Caco-2 (cell line): ENCODE results near the gene STAG1. TPM values are rescaled to one million over a fixed set of nuclear protein-coding genes. Genes with fewer than 3 reads are reported as not detected.

Source experiments
- BruUV-seq: library from RNA; stranded (reverse); fragments of 400-500 nt; replicated peaks from 2 replicates; lab custom pipeline; 2021; lab: Mats Ljungman, UMichigan
- CTCF ChIA-PET: fragments of 300-600 bp; sonication (Branson Sonifier 250); formaldehyde crosslinking; loops from one replicate; lab custom pipeline; 2022; ENCODE audit warnings: antibody characterized with exemption; lab: Charles Lee
- POLR2A ChIA-PET: fragments of 300-600 bp; sonication (Branson Sonifier 250); formaldehyde crosslinking; loops from one replicate; lab custom pipeline; 2022; ENCODE audit warnings: antibody characterized with exemption; lab: Charles Lee
- DNase-seq, 2 experiments: peaks; one replicate each; pipeline versions ENCODE4 v3.0.0 to v3.0.0-alpha.2; 2020 to 2022
- H3K27me3 ChIP-seq: replicated peaks from 2 replicates; pipeline ENCODE4 v1.6.0; 2011; ENCODE audit warnings: low read length; ENCODE audit not compliant: control insufficient read depth, insufficient read depth
- H3K36me3 ChIP-seq: 2 replicates; pipeline ENCODE4 v1.5.1; 2011; ENCODE audit warnings: low read length; ENCODE audit not compliant: control insufficient read depth, insufficient read depth
- H3K4me1 ChIP-seq: fragments of 250-450 bp; sonication (Bioruptor Pico); 2 replicates; pipeline ENCODE4 v1.5.1; 2020; ENCODE audit warnings: mild to moderate bottlenecking
- H3K4me3 ChIP-seq: 2 replicates; pipeline ENCODE4 v1.5.1; 2011; ENCODE audit warnings: low read depth, mild to moderate bottlenecking, control low read depth, low read length
- H3K9me3 ChIP-seq: fragments of 250-450 bp; sonication (Bioruptor Pico); 2 replicates; pipeline ENCODE4 v1.5.1; 2020; ENCODE audit warnings: mild to moderate bottlenecking, moderate library complexity
- H3K27ac Mint-ChIP-seq: one replicate; pipeline ENCODE4 v1.8.0; 2022; ENCODE audit warnings: mixed read lengths; ENCODE audit not compliant: unreplicated experiment
- H3K27me3 Mint-ChIP-seq: one replicate; pipeline ENCODE4 v1.8.0; 2022; ENCODE audit warnings: mixed read lengths; ENCODE audit not compliant: insufficient read depth, unreplicated experiment
- H3K36me3 Mint-ChIP-seq: one replicate; pipeline ENCODE4 v1.8.0; 2022; ENCODE audit warnings: mild to moderate bottlenecking, mixed read lengths; ENCODE audit not compliant: insufficient read depth, unreplicated experiment
- H3K4me1 Mint-ChIP-seq: one replicate; pipeline ENCODE4 v1.8.0; 2022; ENCODE audit warnings: low read depth, mixed read lengths; ENCODE audit not compliant: unreplicated experiment
- H3K4me3 Mint-ChIP-seq: one replicate; pipeline ENCODE4 v1.8.0; 2022; ENCODE audit warnings: mild to moderate bottlenecking, moderate library complexity, mixed read lengths; ENCODE audit not compliant: unreplicated experiment
- H3K9me3 Mint-ChIP-seq: one replicate; pipeline ENCODE4 v1.8.0; 2022; ENCODE audit warnings: mixed read lengths; ENCODE audit not compliant: unreplicated experiment
- CTCF ChIP-seq, 2 experiments: fragments of 200-600 bp in 1 of 2; IDR thresholded peaks; 1 replicate in 1 of 2; 2 replicates in 1 of 2; pipeline versions ENCODE4 v1.5.1 to v1.8.0; 2011 to 2022; ENCODE audit warnings: antibody characterized with exemption in 1 of 2, control low read depth in 1 of 2, inconsistent platforms in 1 of 2, low read depth in 1 of 2, low read length in 1 of 2, mild to moderate bottlenecking in 1 of 2, moderate library complexity in 1 of 2; ENCODE audit not compliant: insufficient read depth in 1 of 2, severe bottlenecking in 1 of 2, unreplicated experiment in 1 of 2
- intact Hi-C: fragments of 100-400 bp; cut with micrococcal nuclease; formaldehyde crosslinking; loops from one replicate; pipeline ENCODE4 v1.10.0; 2022; ENCODE audit not compliant: unreplicated experiment
- total RNA-seq: library from RNA; stranded (reverse); gene quantifications from 2 replicates; pipeline ENCODE4 v1.2.3, GENCODE V29; 2022

Gene STAG1
- total RNA-seq, 1 experiment from 2014 or later: 37.5 TPM

- no peak for DNase-seq
These were observed 35.2 kb upstream of the STAG1 start for GRCh38 chr3:136787349-136787748.

DNA sequence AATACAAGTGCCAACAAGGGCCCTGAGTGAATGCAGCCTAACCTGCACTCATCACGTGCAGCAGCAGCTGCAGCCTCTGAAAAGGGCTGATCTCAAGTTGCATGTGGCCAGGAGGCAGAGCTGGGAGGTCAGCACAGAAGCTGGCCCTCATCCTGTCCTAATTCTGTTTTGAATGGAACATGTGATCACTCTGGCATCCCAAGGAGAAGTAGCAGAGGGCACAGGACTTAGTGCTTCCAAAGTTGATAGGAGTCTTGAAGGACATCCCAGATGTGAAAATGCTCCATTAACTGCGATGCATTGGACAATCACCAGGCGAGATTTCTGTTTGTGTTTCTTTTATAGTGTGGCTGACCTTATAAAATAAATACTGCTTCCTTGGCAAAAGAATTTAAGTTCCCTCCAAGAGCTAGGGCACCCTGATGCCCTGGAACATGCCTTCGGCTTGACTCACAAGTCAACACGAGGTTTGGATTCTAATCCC lies 31.6 kb upstream of the STAG1 start:
- DNase-seq: no peak
- Histone ChIP-seq H3K9me3 (no peaks in the 10 kb centered on the region), H3K27me3 (no peaks in the 10 kb centered on the region), H3K36me3 (no peaks in the 10 kb centered on the region), H3K4me1 (peaks cover 37% of the 10 kb centered on the region), H3K4me3 (no peak overlapping the region)
- no peaks in the 10 kb centered on the region for H3K36me3 Mint-ChIP-seq
- no TSS peak for BruUV-seq
- H3K9me3 Mint-ChIP-seq: no peaks in the 10 kb centered on the region
- no peaks in the 10 kb centered on the region for H3K27me3 Mint-ChIP-seq
- no peak for TF ChIP-seq CTCF (IDR thresholded peaks at IDR 0.05; ENCODE audit: insufficient read depth in 1 of 2, low read depth in 1 of 2, low read length in 1 of 2, severe bottlenecking in 1 of 2, unreplicated experiment in 1 of 2)
- POLR2A ChIA-PET: no interaction called here
- intact Hi-C loops: loop anchor here (5.0 kb wide), 1 partner anchor 34 kb away; the partner anchor contains the start of gene SLC35G2
- H3K4me1 Mint-ChIP-seq: peaks cover 21% of the 10 kb centered on the region
- no peak overlapping the region for H3K27ac Mint-ChIP-seq
- CTCF ChIA-PET: no interaction called here
- no peak overlapping the region for H3K4me3 Mint-ChIP-seq

More at GRCh38 chr3:136787349-136787748, 35.2 kb upstream of the STAG1 start:
- H3K27me3 Mint-ChIP-seq: no peaks in the 10 kb centered on the region
- CTCF ChIA-PET: no interaction called here
- intact Hi-C loops: no loop called here
- no TSS peak for BruUV-seq
- Histone ChIP-seq H3K36me3 (no peaks in the 10 kb centered on the region), H3K9me3 (no peaks in the 10 kb centered on the region), H3K27me3 (no peaks in the 10 kb centered on the region), H3K4me1 (peaks cover 21% of the 10 kb centered on the region), H3K4me3 (no peak overlapping the region)
- no peak overlapping the region for H3K4me3 Mint-ChIP-seq
- no peak for TF ChIP-seq CTCF (IDR thresholded peaks at IDR 0.05; ENCODE audit: insufficient read depth in 1 of 2, low read depth in 1 of 2, low read length in 1 of 2, severe bottlenecking in 1 of 2, unreplicated experiment in 1 of 2)
- POLR2A ChIA-PET: interaction anchor here (0.5 kb wide), 1 partner anchor 591 kb away, joined by 4 read pairs; the partner anchor contains the start of gene MSL2
- no peaks in the 10 kb centered on the region for H3K36me3 Mint-ChIP-seq
- H3K27ac Mint-ChIP-seq: peak overlapping the region; percentile 88
- peaks cover 14% of the 10 kb centered on the region for H3K4me1 Mint-ChIP-seq
- no peaks in the 10 kb centered on the region for H3K9me3 Mint-ChIP-seq

DNA sequence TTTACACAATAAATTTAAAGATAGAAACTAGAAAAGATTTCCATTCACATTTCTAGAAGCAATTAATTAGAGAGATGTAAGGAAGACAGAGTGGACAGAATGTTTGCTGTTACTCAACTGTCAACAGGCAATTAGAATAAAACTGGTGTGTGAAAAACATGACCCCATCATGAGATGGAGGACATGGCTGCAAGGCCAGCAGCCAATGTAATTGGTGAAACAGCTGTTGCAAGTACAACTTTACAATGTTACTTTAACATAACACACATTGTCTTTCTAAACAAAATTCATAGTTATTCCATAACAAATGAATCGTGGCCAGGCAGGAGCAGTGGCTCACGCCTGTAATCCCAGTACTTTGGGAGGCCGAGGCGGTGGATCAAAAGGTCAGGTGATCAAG lies 28.6 kb upstream of the STAG1 start:
- ChIA-PET POLR2A (no interaction called here), CTCF (interaction anchor here (1.6 kb wide), 1 partner anchor 28 kb away, joined by 4 read pairs; the partner anchor contains the start of gene STAG1)
- no peak overlapping the region for H3K27ac Mint-ChIP-seq
- no peak for TF ChIP-seq CTCF (IDR thresholded peaks at IDR 0.05; ENCODE audit: insufficient read depth in 1 of 2, low read depth in 1 of 2, low read length in 1 of 2, severe bottlenecking in 1 of 2, unreplicated experiment in 1 of 2)
- no peaks in the 10 kb centered on the region for H3K36me3 Mint-ChIP-seq
- Histone ChIP-seq H3K4me3 (no peak overlapping the region), H3K9me3 (no peaks in the 10 kb centered on the region), H3K36me3 (no peaks in the 10 kb centered on the region), H3K4me1 (peaks cover 33% of the 10 kb centered on the region), H3K27me3 (no peaks in the 10 kb centered on the region)
- DNase-seq: no peak
- intact Hi-C loops: loop anchor here (5.0 kb wide), 1 partner anchor 37 kb away; the partner anchor contains the start of gene SLC35G2
- no peak overlapping the region for H3K4me3 Mint-ChIP-seq
- H3K9me3 Mint-ChIP-seq: no peaks in the 10 kb centered on the region
- BruUV-seq: no TSS peak
- peaks cover 13% of the 10 kb centered on the region for H3K4me1 Mint-ChIP-seq
- no peaks in the 10 kb centered on the region for H3K27me3 Mint-ChIP-seq
